PC-9 (cell line): ENCODE measurements around the gene GDPD5.

Experiments
- EZH2 ChIP-seq: fragments of 200-600 bp; sonication (generic); IDR thresholded peaks from 2 replicates; pipeline ENCODE4 v1.8.0; 2017; ENCODE audit warnings: antibody characterized with exemption, low read depth
- TF ChIP-seq, protein P1 (sequence below): fragments of 200-600 bp; sonication (generic); conservative IDR thresholded peaks from 2 replicates; pipeline ENCODE4 v1.6.1; 2017; ENCODE audit warnings: mixed run types, antibody characterized with exemption, mild to moderate bottlenecking, moderate library complexity

DNA sequence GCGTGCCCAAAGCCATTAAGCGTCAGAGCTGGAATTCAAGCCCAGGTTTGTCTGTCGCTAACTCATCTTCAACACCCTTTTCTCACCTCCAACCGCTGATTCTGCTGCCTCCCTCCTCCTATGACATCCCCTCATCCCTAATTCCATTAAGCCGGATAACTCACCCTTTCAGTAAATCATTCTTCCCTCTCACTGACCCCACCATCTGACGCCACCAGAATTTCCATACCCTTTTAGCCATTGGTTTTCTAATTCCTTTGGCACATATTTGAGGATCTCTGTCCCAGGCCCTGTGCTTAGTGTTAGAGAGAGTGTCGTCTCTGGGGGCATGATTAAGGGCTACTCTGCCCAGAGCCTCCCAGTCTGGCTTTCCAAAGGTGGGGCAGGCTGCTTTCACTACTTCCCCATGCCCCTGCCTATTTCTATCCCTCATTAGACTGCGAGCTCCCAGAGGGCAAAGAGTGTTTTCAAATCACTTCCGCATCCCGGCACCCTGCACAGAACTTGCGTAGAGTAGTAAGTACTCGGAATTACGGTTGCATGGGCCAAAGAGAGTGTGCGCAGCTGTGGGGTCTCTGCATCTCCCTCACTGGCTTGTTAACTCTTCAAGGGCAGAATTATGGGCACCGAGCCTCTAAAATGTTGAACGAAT is 96.6 kb downstream of the GDPD5 start:
- TF ChIP-seq, protein P1, sequence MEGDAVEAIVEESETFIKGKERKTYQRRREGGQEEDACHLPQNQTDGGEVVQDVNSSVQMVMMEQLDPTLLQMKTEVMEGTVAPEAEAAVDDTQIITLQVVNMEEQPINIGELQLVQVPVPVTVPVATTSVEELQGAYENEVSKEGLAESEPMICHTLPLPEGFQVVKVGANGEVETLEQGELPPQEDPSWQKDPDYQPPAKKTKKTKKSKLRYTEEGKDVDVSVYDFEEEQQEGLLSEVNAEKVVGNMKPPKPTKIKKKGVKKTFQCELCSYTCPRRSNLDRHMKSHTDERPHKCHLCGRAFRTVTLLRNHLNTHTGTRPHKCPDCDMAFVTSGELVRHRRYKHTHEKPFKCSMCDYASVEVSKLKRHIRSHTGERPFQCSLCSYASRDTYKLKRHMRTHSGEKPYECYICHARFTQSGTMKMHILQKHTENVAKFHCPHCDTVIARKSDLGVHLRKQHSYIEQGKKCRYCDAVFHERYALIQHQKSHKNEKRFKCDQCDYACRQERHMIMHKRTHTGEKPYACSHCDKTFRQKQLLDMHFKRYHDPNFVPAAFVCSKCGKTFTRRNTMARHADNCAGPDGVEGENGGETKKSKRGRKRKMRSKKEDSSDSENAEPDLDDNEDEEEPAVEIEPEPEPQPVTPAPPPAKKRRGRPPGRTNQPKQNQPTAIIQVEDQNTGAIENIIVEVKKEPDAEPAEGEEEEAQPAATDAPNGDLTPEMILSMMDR: no peak
- no peak for TF ChIP-seq EZH2
